Measurements from ENCODE around the gene RMND1. TPM values are rescaled to one million over a fixed set of nuclear protein-coding genes. Genes with fewer than 3 reads are reported as not detected.

Gene RMND1
- total RNA-seq, 1 donor, result 30.7 TPM

GRCh38 chr6:151430886-151431285 lies 21.0 kb downstream of the RMND1 start:
- no peak overlapping the region for H3K4me3 ChIP-seq (ENCODE audit: low read depth, low read length)
- DNase-seq (ENCODE audit: low read depth), result no peak
- TF ChIP-seq CTCF (IDR thresholded peaks at IDR 0.05; ENCODE audit: insufficient read depth, low read depth, low read length), result peak; percentile 14

- no peak for DNase-seq (ENCODE audit: low read depth)
- H3K4me3 ChIP-seq (ENCODE audit: low read depth, low read length), result no peak overlapping the region
- TF ChIP-seq CTCF (IDR thresholded peaks at IDR 0.05; ENCODE audit: insufficient read depth, low read depth, low read length), result no peak
Measured at GRCh38 chr6:151428093-151428735, 23.7 kb downstream of the RMND1 start.

- DNase-seq (ENCODE audit: low read depth), result peak; percentile 23
- TF ChIP-seq CTCF (IDR thresholded peaks at IDR 0.05; ENCODE audit: insufficient read depth, low read depth, low read length), result no peak
- no peak overlapping the region for H3K4me3 ChIP-seq (ENCODE audit: low read depth, low read length)
Measured at GRCh38 chr6:151425561-151425960, 26.4 kb downstream of the RMND1 start.

GRCh38 chr6:151422981-151423380 lies 28.9 kb downstream of the RMND1 start:
- no peak for TF ChIP-seq CTCF (IDR thresholded peaks at IDR 0.05; ENCODE audit: insufficient read depth, low read depth, low read length)
- no peak overlapping the region for H3K4me3 ChIP-seq (ENCODE audit: low read depth, low read length)
- no peak for DNase-seq (ENCODE audit: low read depth)

- no peak for TF ChIP-seq CTCF (IDR thresholded peaks at IDR 0.05; ENCODE audit: insufficient read depth, low read depth, low read length)
Measured at GRCh38 chr6:151417477-151417876, 34.4 kb downstream of the RMND1 start.

GRCh38 chr6:151414641-151415260 lies 37.2 kb downstream of the RMND1 start:
- no peak for DNase-seq (ENCODE audit: low read depth)
- TF ChIP-seq CTCF (IDR thresholded peaks at IDR 0.05; ENCODE audit: insufficient read depth, low read depth, low read length), result no peak
- H3K4me3 ChIP-seq (ENCODE audit: low read depth, low read length), result no peak overlapping the region

More at GRCh38 chr6:151417477-151417876, 34.4 kb downstream of the RMND1 start:
- H3K4me3 ChIP-seq (ENCODE audit: low read depth, low read length), result no peak overlapping the region
- no peak for DNase-seq (ENCODE audit: low read depth)
